Measurements from ENCODE around the gene PPM1L.

The PPM1L gene

GRCh38 chr3:161093895-161094294, 337.9 kb downstream of the PPM1L start:
- Histone ChIP-seq H3K4me1 (ENCODE audit: control insufficient read depth in 1 of 2, insufficient read depth in 2 of 2, low read length in 2 of 2) (no peaks in the 10 kb centered on the region), H3K9ac (ENCODE audit: low read depth in 1 of 2, low read length in 2 of 2) (no peak overlapping the region), H3K36me3 (ENCODE audit: control insufficient read depth in 1 of 2, insufficient read depth in 2 of 2, low read length in 2 of 2) (no peaks in the 10 kb centered on the region), H3K27me3 (ENCODE audit: control insufficient read depth in 1 of 2, insufficient read depth in 2 of 2, low read length in 2 of 2) (no peaks in the 10 kb centered on the region), H3K9me3 (ENCODE audit: control insufficient read depth in 1 of 2, low read length in 2 of 2) (no peaks in the 10 kb centered on the region), H3K27ac (ENCODE audit: low read depth, low read length) (no peak overlapping the region), H3K4me3 (ENCODE audit: low read depth in 1 of 2, low read length in 2 of 2) (no peak overlapping the region)

GRCh38 chr3:161096771-161097367, 340.8 kb downstream of the PPM1L start:
- Histone ChIP-seq H3K27ac (ENCODE audit: low read depth, low read length) (no peak overlapping the region), H3K9me3 (ENCODE audit: control insufficient read depth in 1 of 2, low read length in 2 of 2) (no peaks in the 10 kb centered on the region), H3K36me3 (ENCODE audit: control insufficient read depth in 1 of 2, insufficient read depth in 2 of 2, low read length in 2 of 2) (no peaks in the 10 kb centered on the region), H3K9ac (ENCODE audit: low read depth in 1 of 2, low read length in 2 of 2) (no peak overlapping the region), H3K4me3 (ENCODE audit: low read depth in 1 of 2, low read length in 2 of 2) (no peak overlapping the region), H3K4me1 (ENCODE audit: control insufficient read depth in 1 of 2, insufficient read depth in 2 of 2, low read length in 2 of 2) (peaks cover 0 to 12% of the 10 kb centered on the region in 2 donors), H3K27me3 (ENCODE audit: control insufficient read depth in 1 of 2, insufficient read depth in 2 of 2, low read length in 2 of 2) (no peaks in the 10 kb centered on the region)

- Histone ChIP-seq H3K9ac (ENCODE audit: low read depth in 1 of 2, low read length in 2 of 2) (no peak overlapping the region), H3K36me3 (ENCODE audit: control insufficient read depth in 1 of 2, insufficient read depth in 2 of 2, low read length in 2 of 2) (no peaks in the 10 kb centered on the region), H3K4me3 (ENCODE audit: low read depth in 1 of 2, low read length in 2 of 2) (no peak overlapping the region), H3K27ac (ENCODE audit: low read depth, low read length) (no peak overlapping the region), H3K4me1 (ENCODE audit: control insufficient read depth in 1 of 2, insufficient read depth in 2 of 2, low read length in 2 of 2) (peaks cover 0 to 12% of the 10 kb centered on the region in 2 donors), H3K9me3 (ENCODE audit: control insufficient read depth in 1 of 2, low read length in 2 of 2) (no peaks in the 10 kb centered on the region), H3K27me3 (ENCODE audit: control insufficient read depth in 1 of 2, insufficient read depth in 2 of 2, low read length in 2 of 2) (no peaks in the 10 kb centered on the region)
Measured at GRCh38 chr3:161100994-161101393, 345.0 kb downstream of the PPM1L start.

GRCh38 chr3:161101609-161102008, 345.6 kb downstream of the PPM1L start:
- Histone ChIP-seq H3K9me3 (ENCODE audit: control insufficient read depth in 1 of 2, low read length in 2 of 2) (no peaks in the 10 kb centered on the region), H3K27ac (ENCODE audit: low read depth, low read length) (no peak overlapping the region), H3K36me3 (ENCODE audit: control insufficient read depth in 1 of 2, insufficient read depth in 2 of 2, low read length in 2 of 2) (no peaks in the 10 kb centered on the region), H3K4me3 (ENCODE audit: low read depth in 1 of 2, low read length in 2 of 2) (no peak overlapping the region), H3K27me3 (ENCODE audit: control insufficient read depth in 1 of 2, insufficient read depth in 2 of 2, low read length in 2 of 2) (no peaks in the 10 kb centered on the region), H3K9ac (ENCODE audit: low read depth in 1 of 2, low read length in 2 of 2) (no peak overlapping the region), H3K4me1 (ENCODE audit: control insufficient read depth in 1 of 2, insufficient read depth in 2 of 2, low read length in 2 of 2) (peaks cover 0 to 12% of the 10 kb centered on the region in 2 donors)

GRCh38 chr3:161103776-161104385, 347.9 kb downstream of the PPM1L start:
- Histone ChIP-seq H3K4me1 (ENCODE audit: control insufficient read depth in 1 of 2, insufficient read depth in 2 of 2, low read length in 2 of 2) (peaks cover 0 to 12% of the 10 kb centered on the region in 2 donors), H3K27ac (ENCODE audit: low read depth, low read length) (no peak overlapping the region), H3K9me3 (ENCODE audit: control insufficient read depth in 1 of 2, low read length in 2 of 2) (no peaks in the 10 kb centered on the region), H3K9ac (ENCODE audit: low read depth in 1 of 2, low read length in 2 of 2) (peak overlapping the region; percentile 62 to 64), H3K27me3 (ENCODE audit: control insufficient read depth in 1 of 2, insufficient read depth in 2 of 2, low read length in 2 of 2) (no peaks in the 10 kb centered on the region), H3K36me3 (ENCODE audit: control insufficient read depth in 1 of 2, insufficient read depth in 2 of 2, low read length in 2 of 2) (no peaks in the 10 kb centered on the region), H3K4me3 (ENCODE audit: low read depth in 1 of 2, low read length in 2 of 2) (peak overlapping the region; percentile 81 to 83)

GRCh38 chr3:161104561-161105551, 348.8 kb downstream of the PPM1L start, which contains the start of gene B3GALNT1:
B3GALNT1 (minus strand) TSS chr3:161105349; CDS start chr3:161086754, 18,595 bp downstream.
- peak within 1 kb of the TSS; percentile 54 for H3K27ac ChIP-seq (ENCODE audit: low read depth, low read length)
- no peaks in the 10 kb centered on the region for H3K9me3 ChIP-seq (ENCODE audit: control insufficient read depth in 1 of 2, low read length in 2 of 2)
- peak within 1 kb of the TSS; percentile 81 to 83 for H3K4me3 ChIP-seq (ENCODE audit: low read depth in 1 of 2, low read length in 2 of 2)
- peaks cover 0 to 12% of the 10 kb centered on the region in 2 donors for H3K4me1 ChIP-seq (ENCODE audit: control insufficient read depth in 1 of 2, insufficient read depth in 2 of 2, low read length in 2 of 2)
- no peaks in the 10 kb centered on the region for H3K36me3 ChIP-seq (ENCODE audit: control insufficient read depth in 1 of 2, insufficient read depth in 2 of 2, low read length in 2 of 2)
- no peaks in the 10 kb centered on the region for H3K27me3 ChIP-seq (ENCODE audit: control insufficient read depth in 1 of 2, insufficient read depth in 2 of 2, low read length in 2 of 2)
- peak within 1 kb of the TSS; percentile 62 to 64 for H3K9ac ChIP-seq (ENCODE audit: low read depth in 1 of 2, low read length in 2 of 2)

GRCh38 chr3:161107311-161107710, 351.3 kb downstream of the PPM1L start:
- Histone ChIP-seq H3K4me3 (ENCODE audit: low read depth in 1 of 2, low read length in 2 of 2) (no peak overlapping the region), H3K36me3 (ENCODE audit: control insufficient read depth in 1 of 2, insufficient read depth in 2 of 2, low read length in 2 of 2) (no peaks in the 10 kb centered on the region), H3K9me3 (ENCODE audit: control insufficient read depth in 1 of 2, low read length in 2 of 2) (no peaks in the 10 kb centered on the region), H3K4me1 (ENCODE audit: control insufficient read depth in 1 of 2, insufficient read depth in 2 of 2, low read length in 2 of 2) (no peaks in the 10 kb centered on the region), H3K9ac (ENCODE audit: low read depth in 1 of 2, low read length in 2 of 2) (no peak overlapping the region), H3K27me3 (ENCODE audit: control insufficient read depth in 1 of 2, insufficient read depth in 2 of 2, low read length in 2 of 2) (no peaks in the 10 kb centered on the region), H3K27ac (ENCODE audit: low read depth, low read length) (no peak overlapping the region)

- H3K27me3 ChIP-seq (ENCODE audit: control insufficient read depth in 1 of 2, insufficient read depth in 2 of 2, low read length in 2 of 2): no peaks in the 10 kb centered on the region
- no peaks in the 10 kb centered on the region for H3K36me3 ChIP-seq (ENCODE audit: control insufficient read depth in 1 of 2, insufficient read depth in 2 of 2, low read length in 2 of 2)
- no peaks in the 10 kb centered on the region for H3K4me1 ChIP-seq (ENCODE audit: control insufficient read depth in 1 of 2, insufficient read depth in 2 of 2, low read length in 2 of 2)
- no peak overlapping the region for H3K27ac ChIP-seq (ENCODE audit: low read depth, low read length)
- H3K4me3 ChIP-seq (ENCODE audit: low read depth in 1 of 2, low read length in 2 of 2): no peak overlapping the region
- no peaks in the 10 kb centered on the region for H3K9me3 ChIP-seq (ENCODE audit: control insufficient read depth in 1 of 2, low read length in 2 of 2)
- H3K9ac ChIP-seq (ENCODE audit: low read depth in 1 of 2, low read length in 2 of 2): no peak overlapping the region
Measured at GRCh38 chr3:161108840-161109239, 352.8 kb downstream of the PPM1L start.

- H3K4me3 ChIP-seq (ENCODE audit: low read depth in 1 of 2, low read length in 2 of 2): no peak overlapping the region
- H3K27me3 ChIP-seq (ENCODE audit: control insufficient read depth in 1 of 2, insufficient read depth in 2 of 2, low read length in 2 of 2): no peaks in the 10 kb centered on the region
- peaks cover 6 to 9% of the 10 kb centered on the region in 2 donors for H3K9me3 ChIP-seq (ENCODE audit: control insufficient read depth in 1 of 2, low read length in 2 of 2)
- no peak overlapping the region for H3K27ac ChIP-seq (ENCODE audit: low read depth, low read length)
- H3K36me3 ChIP-seq (ENCODE audit: control insufficient read depth in 1 of 2, insufficient read depth in 2 of 2, low read length in 2 of 2): no peaks in the 10 kb centered on the region
- no peak overlapping the region for H3K9ac ChIP-seq (ENCODE audit: low read depth in 1 of 2, low read length in 2 of 2)
- no peaks in the 10 kb centered on the region for H3K4me1 ChIP-seq (ENCODE audit: control insufficient read depth in 1 of 2, insufficient read depth in 2 of 2, low read length in 2 of 2)
Measured at GRCh38 chr3:161117646-161118045, 361.6 kb downstream of the PPM1L start.

GRCh38 chr3:161126495-161126894, 370.5 kb downstream of the PPM1L start:
- peaks cover 5 to 6% of the 10 kb centered on the region in 2 donors for H3K9me3 ChIP-seq (ENCODE audit: control insufficient read depth in 1 of 2, low read length in 2 of 2)

More at GRCh38 chr3:161126495-161126894, 370.5 kb downstream of the PPM1L start:
- Histone ChIP-seq H3K27ac (ENCODE audit: low read depth, low read length) (no peak overlapping the region), H3K9ac (ENCODE audit: low read depth in 1 of 2, low read length in 2 of 2) (no peak overlapping the region), H3K4me3 (ENCODE audit: low read depth in 1 of 2, low read length in 2 of 2) (no peak overlapping the region), H3K27me3 (ENCODE audit: control insufficient read depth in 1 of 2, insufficient read depth in 2 of 2, low read length in 2 of 2) (no peaks in the 10 kb centered on the region), H3K36me3 (ENCODE audit: control insufficient read depth in 1 of 2, insufficient read depth in 2 of 2, low read length in 2 of 2) (no peaks in the 10 kb centered on the region), H3K4me1 (ENCODE audit: control insufficient read depth in 1 of 2, insufficient read depth in 2 of 2, low read length in 2 of 2) (no peaks in the 10 kb centered on the region)
